Heart left ventricle (tissue), 16 donors: ENCODE measurements around the gene CELF5. TPM values are rescaled to one million over a fixed set of nuclear protein-coding genes. Genes with fewer than 3 reads are reported as not detected.
"Not testable (repeated sequence)": the region's sequence is repeated elsewhere in the genome, so short reads cannot be mapped to it uniquely, and the experiment has no call there.

Source experiments
- ATAC-seq, 4 donors: fragments of 200-7000 bp; cut with Tn5 transposase; one replicate each; pipeline ENCODE4 v1.9.1; 2020 to 2022; ENCODE audit warnings: moderate library complexity in 4 of 4, mild to moderate bottlenecking in 3 of 4, moderate number of reproducible peaks in 1 of 4
- DNase-seq, 5 donors: peaks; one replicate each; pipeline ENCODE4 v3.0.0-alpha.2; 2020
- H3K27ac ChIP-seq, 12 donors: fragments of 200-600 bp; sonication (generic) in 4 of 12; one replicate each; pipeline versions ENCODE4 v1.5.0 to v1.8.0; 2016 to 2022; ENCODE audit warnings: mild to moderate bottlenecking in 2 of 12
- H3K27me3 ChIP-seq, 9 donors: fragments of 200-600 bp; sonication (generic) in 2 of 9; one replicate each; pipeline versions ENCODE4 v1.5.1 to v1.8.0; 2016 to 2022; ENCODE audit warnings: mild to moderate bottlenecking in 3 of 9
- H3K36me3 ChIP-seq, 9 donors: fragments of 200-600 bp; sonication (generic) in 2 of 9; one replicate each; pipeline versions ENCODE4 v1.5.0 to v1.8.0; 2018 to 2022; ENCODE audit warnings: mild to moderate bottlenecking in 2 of 9
- H3K4me1 ChIP-seq, 12 donors: fragments of 200-600 bp; sonication (generic) in 4 of 12; one replicate each; pipeline versions ENCODE4 v1.5.0 to v1.8.0; 2016 to 2022; ENCODE audit warnings: mild to moderate bottlenecking in 3 of 12
- H3K4me3 ChIP-seq, 12 donors: fragments of 200-600 bp; sonication (generic) in 4 of 12; one replicate each; pipeline versions ENCODE4 v1.5.0 to v1.8.0; 2017 to 2022; ENCODE audit warnings: mild to moderate bottlenecking in 9 of 12, moderate library complexity in 4 of 12
- H3K9me3 ChIP-seq, 12 donors: fragments of 200-600 bp; sonication (generic) in 4 of 12; one replicate each; pipeline versions ENCODE4 v1.5.0 to v1.8.0; 2016 to 2022; ENCODE audit warnings: mild to moderate bottlenecking in 1 of 12
- CTCF ChIP-seq, 12 donors: fragments of 200-600 bp; sonication (generic) in 4 of 12; IDR thresholded peaks; one replicate each; pipeline versions ENCODE4 v1.5.0 to v1.8.0; 2018 to 2022; ENCODE audit warnings: antibody characterized with exemption in 12 of 12, mild to moderate bottlenecking in 5 of 12
- POLR2A ChIP-seq, 2 donors: fragments of 450-650 bp; IDR thresholded peaks; one replicate each; pipeline ENCODE4 v1.6.1; 2017; ENCODE audit warnings: antibody characterized with exemption in 2 of 2, mild to moderate bottlenecking in 2 of 2, moderate library complexity in 2 of 2
- WGBS, 4 donors: extraction: QIAGEN DNeasy Blood & Tissue Kit in 2 of 4; methylation state at CpG; one replicate each; pipeline versions ENCODE4 v1.1.5 to v1.1.7; 2013 to 2018; 5-methylcytosine and 5-hydroxymethylcytosine counted together
- intact Hi-C, 10 donors: fragments of 100-400 bp; cut with DNase I; formaldehyde crosslinking; loops; one replicate each; pipeline versions ENCODE4 v1.11.1 to v1.14.2; 2022
- polyA plus RNA-seq, 2 donors: library from polyadenylated mRNA; stranded (reverse); fragments of 200-250 nt; gene quantifications; one replicate each; pipeline ENCODE4 v1.2.3, GENCODE V29; 2013
- total RNA-seq, 9 donors: library from RNA; depleted of rRNA in 2 of 9; stranded (reverse); fragments of >200 nt in 2 of 9; fragmentation: NEBNext Ultra II Directional in 3 of 9; extraction: Animal tissue kit (Norgen Biotek cat#: 25700) in 3 of 9; gene quantifications; one replicate each; pipeline versions ENCODE4 v1.1.0 to v1.2.4, GENCODE V29; 2016 to 2023
- donor health status: ischemic (EF 13 %, LVEDD 7.1; RV severe dilation, severe dysfunction).
- donor health status: healthy with polysubstance abuse.
- donor health status: DM: no; HTN: yes; CAD: no.
- donor health status: DM: no; HTN: no; CAD: no.
- donor health status: ischemic (EF 25% LVEDD 6.9; RV normal size, moderate dysfunction).
- donor health status: ischemic (EF 25% LVEDD 5.7; RV mildly dilated, moderate dysfunction).
- donor health status: healthy.
- donor health status: DM: yes; HTN: yes; CAD: no.
- donor health status: ischemic (EF 35%, LVEDD 5.7; RV mildly dilated, moderate dysfunction).
- donor health status: nonischemic (EF 11% LVEDD 7.7; RV severe dilation, severe dysfunction).
- donor health status: DM: yes; HTN: yes; CAD: no.
- donor health status: PGD.
- donor health status: ischemic (EF 29% LVEDD 5.4; RV normal size, mild dysfunction).
- donor health status: nonischemic (EF 23%, LVEDD 6.1; RV moderate dilation, normal function).

Gene CELF5
- total and polyA plus RNA-seq, 11 donors = not detected

GRCh38 chr19:3298853-3299449, 74.5 kb downstream of the CELF5 start:
- peaks cover 0 to 8% (median 2%) of the 10 kb centered on the region in 12 donors for H3K9me3 ChIP-seq
- no peak overlapping the region for H3K27ac ChIP-seq
- WGBS, 4 donors = 74 to 90% (median 81%) methylated on average over 6 of the region's 6 CpGs
- H3K4me3 ChIP-seq = no peak overlapping the region
- DNase-seq = no peak
- H3K4me1 ChIP-seq = no peaks in the 10 kb centered on the region
- TF ChIP-seq POLR2A (IDR thresholded peaks at IDR 0.05) (no peak), CTCF (IDR thresholded peaks at IDR 0.05) (no peak)
- H3K27me3 ChIP-seq = peaks cover 0 to 42% (median 14%) of the 10 kb centered on the region in 9 donors
- no peaks in the 10 kb centered on the region for H3K36me3 ChIP-seq
- no peak for ATAC-seq
- intact Hi-C loops = no loop called here

GRCh38 chr19:3300566-3300965, 76.1 kb downstream of the CELF5 start:
- WGBS, 4 donors = 65 to 71% (median 69%) methylated on average over 8 of the region's 8 CpGs
- peaks cover 0 to 40% (median 13%) of the 10 kb centered on the region in 9 donors for H3K27me3 ChIP-seq
- not testable (repeated sequence) for H3K4me3 ChIP-seq, H3K4me1 ChIP-seq, ATAC-seq, DNase-seq, H3K27ac ChIP-seq, H3K9me3 ChIP-seq, H3K36me3 ChIP-seq
- intact Hi-C loops = loop anchor here in 2 of 10 donors (5.0 to 10.0 kb wide), 2 partner anchors 314 to 317 kb away; no protein-coding TSS in a partner anchor

GRCh38 chr19:3302755-3303154, 78.3 kb downstream of the CELF5 start:
- H3K4me3 ChIP-seq = no peak overlapping the region
- WGBS, 4 donors = 60 to 78% (median 62%) methylated on average over 3 of the region's 3 CpGs
- H3K9me3 ChIP-seq = peaks cover 0 to 8% (median 2%) of the 10 kb centered on the region in 12 donors
- TF ChIP-seq CTCF (IDR thresholded peaks at IDR 0.05) = no peak
- TF ChIP-seq POLR2A (IDR thresholded peaks at IDR 0.05) = no peak
- H3K27me3 ChIP-seq = peaks cover 0 to 44% (median 12%) of the 10 kb centered on the region in 9 donors
- intact Hi-C loops = loop anchor here in 2 of 10 donors (5.0 to 10.0 kb wide), 2 partner anchors 312 to 315 kb away; no protein-coding TSS in a partner anchor
- H3K36me3 ChIP-seq = no peaks in the 10 kb centered on the region
- H3K4me1 ChIP-seq = peaks cover 0 to 10% (median 1%) of the 10 kb centered on the region in 12 donors
- DNase-seq (no peak), ATAC-seq (no peak)
- no peak overlapping the region for H3K27ac ChIP-seq

GRCh38 chr19:3304871-3305423, 80.5 kb downstream of the CELF5 start:
- peaks cover 0 to 8% (median 2%) of the 10 kb centered on the region in 12 donors for H3K9me3 ChIP-seq
- ATAC-seq = peak; percentile 45 to 69 (median 64)
- no peak overlapping the region for H3K27ac ChIP-seq
- intact Hi-C loops = loop anchor here in 5 of 10 donors (1.0 to 10.0 kb wide), 6 partner anchors 167 to 312 kb away; partner anchors contain the start of genes SMIM24 (in 1 of the 5) and SMIM44 (in 1 of the 5)
- H3K4me1 ChIP-seq = peaks cover 0 to 10% (median 1%) of the 10 kb centered on the region in 12 donors
- H3K4me3 ChIP-seq = no peak overlapping the region
- no peaks in the 10 kb centered on the region for H3K36me3 ChIP-seq
- WGBS, 4 donors = 3 to 7% (median 5%) methylated on average over 20 to 22 of the region's 22 CpGs
- DNase-seq = peak; percentile 51 to 81 (median 62)
- TF ChIP-seq POLR2A (IDR thresholded peaks at IDR 0.05) (no peak), CTCF (IDR thresholded peaks at IDR 0.05) (peak; percentile 76 to 92 (median 89))
- H3K27me3 ChIP-seq = peaks cover 0 to 59% (median 14%) of the 10 kb centered on the region in 9 donors
